Neural progenitor cell (in vitro differentiated cells): Measurements from ENCODE around the gene VDAC2. TPM values are rescaled to one million over a fixed set of nuclear protein-coding genes. Genes with fewer than 3 reads are reported as not detected.

Source experiments
- DNase-seq: peaks from one replicate; pipeline ENCODE4 v3.0.0-alpha.2; 2016; ENCODE audit warnings: low spot score
- H2AFZ ChIP-seq: fragments of 200-600 bp; sonication (generic); replicated peaks from 2 replicates; pipeline ENCODE4 v1.6.1; 2016; ENCODE audit warnings: antibody characterized with exemption
- H3F3A ChIP-seq: fragments of 200-600 bp; sonication (generic); 2 replicates; pipeline ENCODE4 v1.6.1; 2016; ENCODE audit warnings: antibody characterized with exemption, low read depth
- H3K27ac ChIP-seq: fragments of 200-600 bp; sonication (generic); 2 replicates; pipeline ENCODE4 v1.5.1; 2016; ENCODE audit warnings: mild to moderate bottlenecking
- H3K27me3 ChIP-seq: fragments of 200-600 bp; sonication (generic); 2 replicates; pipeline ENCODE4 v1.6.1; 2016; ENCODE audit warnings: mild to moderate bottlenecking, moderate library complexity
- H3K36me3 ChIP-seq: fragments of 200-600 bp; sonication (generic); 2 replicates; pipeline ENCODE4 v1.5.1; 2016
- H3K4me1 ChIP-seq: fragments of 200-600 bp; sonication (generic); 2 replicates; pipeline ENCODE4 v1.6.1; 2016; ENCODE audit warnings: mixed run types
- H3K4me2 ChIP-seq: fragments of 200-600 bp; sonication (generic); 2 replicates; pipeline ENCODE4 v1.6.1; 2016
- H3K4me3 ChIP-seq: fragments of 200-600 bp; sonication (generic); 2 replicates; pipeline ENCODE4 v1.5.1; 2016
- H3K79me2 ChIP-seq: fragments of 200-600 bp; sonication (generic); 2 replicates; pipeline ENCODE4 v1.6.1; 2016; ENCODE audit warnings: low read depth
- H3K9ac ChIP-seq: fragments of 200-600 bp; sonication (generic); 2 replicates; pipeline ENCODE4 v1.6.1; 2016
- H3K9me3 ChIP-seq: fragments of 200-600 bp; sonication (generic); 2 replicates; pipeline ENCODE4 v1.5.1; 2016; ENCODE audit warnings: low read depth
- H4K20me1 ChIP-seq: fragments of 200-600 bp; sonication (generic); 2 replicates; pipeline ENCODE4 v1.6.1; 2016; ENCODE audit warnings: low read depth
- H3K27ac Mint-ChIP-seq: 3 replicates; pipeline ENCODE4 v1.8.0; 2021; ENCODE audit warnings: mixed read lengths
- H3K27me3 Mint-ChIP-seq: 2 replicates; pipeline ENCODE4 v1.8.0; 2022; ENCODE audit warnings: low read depth, mild to moderate bottlenecking, inconsistent platforms, moderate library complexity, mixed read lengths; ENCODE audit not compliant: insufficient read depth
- H3K36me3 Mint-ChIP-seq: 3 replicates; pipeline ENCODE4 v1.8.0; 2021; ENCODE audit warnings: mixed read lengths
- H3K4me1 Mint-ChIP-seq: 3 replicates; pipeline ENCODE4 v1.8.0; 2021; ENCODE audit warnings: mixed read lengths
- H3K4me3 Mint-ChIP-seq: 3 replicates; pipeline ENCODE4 v1.8.0; 2021; ENCODE audit warnings: mild to moderate bottlenecking, moderate library complexity, mixed read lengths
- H3K9me3 Mint-ChIP-seq: 3 replicates; pipeline ENCODE4 v1.8.0; 2020; ENCODE audit warnings: mixed read lengths
- EZH2 ChIP-seq: fragments of 200-600 bp; sonication (generic); IDR thresholded peaks from 2 replicates; pipeline ENCODE4 v1.6.1; 2017; ENCODE audit warnings: antibody characterized with exemption, mild to moderate bottlenecking, moderate library complexity
- EZH2phosphoT487 ChIP-seq: fragments of 200-600 bp; sonication (generic); IDR thresholded peaks from 2 replicates; pipeline ENCODE4 v1.6.1; 2017; ENCODE audit warnings: antibody characterized with exemption
- total RNA-seq: library from RNA; depleted of rRNA; stranded (reverse); fragments of >200 nt; gene quantifications from 2 replicates; pipeline ENCODE4 v1.2.3, GENCODE V29; 2015; ENCODE audit warnings: low replicate concordance
- TF ChIP-seq, protein P1 (sequence below): fragments of 200-600 bp; sonication (generic); IDR thresholded peaks from 2 replicates; pipeline ENCODE4 v1.5.1; 2017; ENCODE audit warnings: antibody characterized with exemption, mild to moderate bottlenecking

The VDAC2 gene
- total RNA-seq, 1 donor from 2014 or later: 341 TPM

DNA sequence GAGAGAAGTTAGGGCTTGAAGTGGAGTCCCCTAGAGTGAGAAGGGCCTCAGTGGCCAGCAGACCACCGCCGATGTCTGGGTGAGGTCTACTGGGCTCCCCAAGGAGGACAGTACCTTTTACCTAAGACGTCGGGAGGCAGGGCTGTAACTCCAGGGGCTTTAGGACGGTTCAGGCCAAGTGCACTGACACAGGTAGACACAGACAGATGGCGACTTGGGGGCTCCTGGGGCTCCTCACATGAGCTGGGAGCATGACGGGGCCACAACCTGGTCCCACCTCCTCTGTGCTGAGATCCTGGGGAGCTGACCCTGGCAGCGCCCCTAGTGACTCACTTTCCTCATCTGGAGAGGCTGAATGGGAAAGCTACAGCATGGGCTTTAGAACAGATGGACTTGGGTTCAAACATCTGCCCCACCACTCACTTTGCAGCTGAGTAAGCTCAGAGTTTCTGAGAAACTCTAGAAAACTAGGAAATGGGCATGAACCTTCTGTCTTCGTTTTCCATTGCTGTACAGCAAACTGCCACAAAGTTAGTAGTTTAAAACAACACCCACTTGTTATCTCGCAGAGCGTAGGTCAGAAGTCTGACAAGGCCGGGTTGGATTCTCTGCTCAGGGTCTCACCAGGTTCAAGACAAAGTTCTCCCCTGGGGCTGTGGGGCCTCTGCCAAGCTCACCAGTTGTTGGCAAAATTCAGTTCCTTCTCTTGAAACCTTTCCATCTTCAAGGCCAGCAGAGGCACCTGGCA lies 29.9 kb downstream of the VDAC2 start:
- H3K4me1 Mint-ChIP-seq: peaks cover 5% of the 10 kb centered on the region

DNA sequence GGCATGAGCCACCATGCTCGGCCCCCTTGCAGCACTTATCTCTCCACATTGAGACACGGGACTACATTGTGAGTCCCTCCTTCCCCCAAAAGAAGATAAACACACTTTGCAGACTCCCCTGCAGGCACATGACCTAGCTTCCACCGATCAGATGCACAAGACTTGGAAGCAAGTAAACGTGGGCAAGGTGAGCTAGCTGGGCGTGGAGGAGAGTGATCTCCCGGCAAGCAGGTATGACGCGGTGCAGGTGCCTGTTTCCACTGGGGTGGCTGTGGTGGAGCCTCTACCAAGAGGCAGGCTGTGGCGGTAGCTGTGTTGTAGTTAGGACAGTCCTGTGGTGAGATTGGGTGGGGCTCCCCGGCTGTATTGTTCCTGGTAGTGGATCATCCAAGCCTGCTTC lies 32.8 kb downstream of the VDAC2 start:
- no peak for DNase-seq
- H3K4me2 ChIP-seq: no peak overlapping the region
- H4K20me1 ChIP-seq: no peaks in the 10 kb centered on the region
- H3K4me3 ChIP-seq: no peak overlapping the region
- H3F3A ChIP-seq: no peaks in the 10 kb centered on the region
- H3K9ac ChIP-seq: no peak overlapping the region
- no peaks in the 10 kb centered on the region for H3K4me1 ChIP-seq
- H3K27me3 ChIP-seq: no peaks in the 10 kb centered on the region
- Mint-ChIP-seq H3K27me3 (peaks cover 2% of the 10 kb centered on the region), H3K9me3 (no peaks in the 10 kb centered on the region), H3K27ac (no peak overlapping the region), H3K4me3 (no peak overlapping the region), H3K4me1 (peaks cover 13% of the 10 kb centered on the region), H3K36me3 (no peaks in the 10 kb centered on the region)
- no peak overlapping the region for H3K27ac ChIP-seq
- TF ChIP-seq EZH2phosphoT487: no peak
- no peak for TF ChIP-seq EZH2
- TF ChIP-seq, protein P1, sequence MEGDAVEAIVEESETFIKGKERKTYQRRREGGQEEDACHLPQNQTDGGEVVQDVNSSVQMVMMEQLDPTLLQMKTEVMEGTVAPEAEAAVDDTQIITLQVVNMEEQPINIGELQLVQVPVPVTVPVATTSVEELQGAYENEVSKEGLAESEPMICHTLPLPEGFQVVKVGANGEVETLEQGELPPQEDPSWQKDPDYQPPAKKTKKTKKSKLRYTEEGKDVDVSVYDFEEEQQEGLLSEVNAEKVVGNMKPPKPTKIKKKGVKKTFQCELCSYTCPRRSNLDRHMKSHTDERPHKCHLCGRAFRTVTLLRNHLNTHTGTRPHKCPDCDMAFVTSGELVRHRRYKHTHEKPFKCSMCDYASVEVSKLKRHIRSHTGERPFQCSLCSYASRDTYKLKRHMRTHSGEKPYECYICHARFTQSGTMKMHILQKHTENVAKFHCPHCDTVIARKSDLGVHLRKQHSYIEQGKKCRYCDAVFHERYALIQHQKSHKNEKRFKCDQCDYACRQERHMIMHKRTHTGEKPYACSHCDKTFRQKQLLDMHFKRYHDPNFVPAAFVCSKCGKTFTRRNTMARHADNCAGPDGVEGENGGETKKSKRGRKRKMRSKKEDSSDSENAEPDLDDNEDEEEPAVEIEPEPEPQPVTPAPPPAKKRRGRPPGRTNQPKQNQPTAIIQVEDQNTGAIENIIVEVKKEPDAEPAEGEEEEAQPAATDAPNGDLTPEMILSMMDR: no peak
- no peak overlapping the region for H2AFZ ChIP-seq
- H3K9me3 ChIP-seq: no peaks in the 10 kb centered on the region
- no peaks in the 10 kb centered on the region for H3K36me3 ChIP-seq
- H3K79me2 ChIP-seq: no peaks in the 10 kb centered on the region

More for the DNA sequence above, 29.9 kb downstream of the VDAC2 start:
- Histone ChIP-seq H2AFZ (no peak overlapping the region), H3K9me3 (no peaks in the 10 kb centered on the region), H3K27me3 (peaks cover 1% of the 10 kb centered on the region), H3K79me2 (no peaks in the 10 kb centered on the region), H3K4me3 (no peak overlapping the region), H3F3A (no peaks in the 10 kb centered on the region), H3K36me3 (no peaks in the 10 kb centered on the region), H3K4me1 (no peaks in the 10 kb centered on the region), H3K27ac (no peak overlapping the region), H3K9ac (no peak overlapping the region), H3K4me2 (no peak overlapping the region), H4K20me1 (no peaks in the 10 kb centered on the region)
- TF ChIP-seq EZH2phosphoT487 (no peak), EZH2 (no peak)
- TF ChIP-seq, protein P1: no peak
- Mint-ChIP-seq H3K9me3 (no peaks in the 10 kb centered on the region), H3K27me3 (peaks cover 5% of the 10 kb centered on the region), H3K27ac (no peak overlapping the region), H3K4me3 (no peak overlapping the region), H3K36me3 (no peaks in the 10 kb centered on the region)
- DNase-seq: no peak

GRCh38 chr10:75244487-75245353 lies 34.1 kb downstream of the VDAC2 start:
- H3K36me3 Mint-ChIP-seq: no peaks in the 10 kb centered on the region

More at GRCh38 chr10:75244487-75245353, 34.1 kb downstream of the VDAC2 start:
- Mint-ChIP-seq H3K27me3 (peaks cover 2% of the 10 kb centered on the region), H3K4me3 (no peak overlapping the region), H3K9me3 (no peaks in the 10 kb centered on the region), H3K4me1 (peaks cover 13% of the 10 kb centered on the region), H3K27ac (no peak overlapping the region)
- no peak overlapping the region for H3K27ac ChIP-seq
- no peak for TF ChIP-seq EZH2phosphoT487
- TF ChIP-seq, protein P1: no peak
- no peak for TF ChIP-seq EZH2
- H3K79me2 ChIP-seq: no peaks in the 10 kb centered on the region
- no peaks in the 10 kb centered on the region for H3K27me3 ChIP-seq
- no peaks in the 10 kb centered on the region for H3K4me1 ChIP-seq
- no peak for DNase-seq
- no peaks in the 10 kb centered on the region for H3K9me3 ChIP-seq
- no peaks in the 10 kb centered on the region for H4K20me1 ChIP-seq
- no peaks in the 10 kb centered on the region for H3K36me3 ChIP-seq
- H3K4me2 ChIP-seq: no peak overlapping the region
- no peak overlapping the region for H3K9ac ChIP-seq
- H3K4me3 ChIP-seq: no peak overlapping the region
- H2AFZ ChIP-seq: no peak overlapping the region
- no peaks in the 10 kb centered on the region for H3F3A ChIP-seq
